Measurements from ENCODE around the gene LRIG3.
"Not testable (repeated sequence)": the region's sequence is repeated elsewhere in the genome, so short reads cannot be mapped to it uniquely, and the experiment has no call there.

LRIG3 gene

GRCh38 chr12:58896278-58896677 is 24.0 kb downstream of the LRIG3 start:
- no peak for DNase-seq

GRCh38 chr12:58895053-58895452 is 25.3 kb downstream of the LRIG3 start:
- no peak for DNase-seq

- DNase-seq: no peak
Measured at GRCh38 chr12:58894040-58894439, 26.3 kb downstream of the LRIG3 start.

GRCh38 chr12:58893495-58893894 is 26.8 kb downstream of the LRIG3 start:
- no peak for DNase-seq

GRCh38 chr12:58889557-58889956 is 30.7 kb downstream of the LRIG3 start:
- no peak for DNase-seq

GRCh38 chr12:58888131-58888783 is 32.0 kb downstream of the LRIG3 start:
- DNase-seq: no peak

- no peak for DNase-seq
Measured at GRCh38 chr12:58887068-58887467, 33.2 kb downstream of the LRIG3 start.

GRCh38 chr12:58886474-58886873 is 33.8 kb downstream of the LRIG3 start:
- no peak for DNase-seq

- no peak for DNase-seq
Measured at GRCh38 chr12:58884916-58885315, 35.4 kb downstream of the LRIG3 start.

GRCh38 chr12:58883576-58884334 is 36.5 kb downstream of the LRIG3 start:
- DNase-seq: no peak

- no peak for DNase-seq
Measured at GRCh38 chr12:58882826-58883225, 37.5 kb downstream of the LRIG3 start.

GRCh38 chr12:58881816-58882215 is 38.5 kb downstream of the LRIG3 start:
- DNase-seq: no peak

GRCh38 chr12:58880639-58881038 is 39.7 kb downstream of the LRIG3 start:
- DNase-seq: no peak

- no peak for DNase-seq
Measured at GRCh38 chr12:58877243-58877743, 43.0 kb downstream of the LRIG3 start.

GRCh38 chr12:58873496-58873895 is 46.8 kb downstream of the LRIG3 start:
- DNase-seq: no peak

- DNase-seq: no peak
Measured at GRCh38 chr12:58871556-58871955, 48.7 kb downstream of the LRIG3 start.

- no peak for DNase-seq
Measured at GRCh38 chr12:58870595-58870994, 49.7 kb downstream of the LRIG3 start.

GRCh38 chr12:58860788-58861240 is 59.5 kb downstream of the LRIG3 start:
- DNase-seq: no peak

GRCh38 chr12:58860056-58860787 is 60.1 kb downstream of the LRIG3 start:
- DNase-seq: no peak

- DNase-seq: no peak
Measured at GRCh38 chr12:58858030-58858429, 62.3 kb downstream of the LRIG3 start.

GRCh38 chr12:58857206-58857605 is 63.1 kb downstream of the LRIG3 start:
- not testable (repeated sequence) for DNase-seq

- DNase-seq: not testable (repeated sequence)
Measured at GRCh38 chr12:58855630-58856029, 64.7 kb downstream of the LRIG3 start.

- no peak for DNase-seq
Measured at GRCh38 chr12:58850826-58851225, 69.5 kb downstream of the LRIG3 start.
